ENCODE results near the gene PAK2.

Gene PAK2

GRCh38 chr3:196757876-196758739 lies 18.5 kb downstream of the PAK2 start:
- no peak overlapping the region for H3K27ac ChIP-seq
- no peak overlapping the region for H3K4me3 ChIP-seq (ENCODE audit: low read depth, low read length)
- H3K27me3 ChIP-seq (ENCODE audit: insufficient read depth, low read depth, severe bottlenecking) = no peaks in the 10 kb centered on the region
- DNase-seq = no peak
- no peaks in the 10 kb centered on the region for H3K9me3 ChIP-seq (ENCODE audit: severe bottlenecking)
- no peak for TF ChIP-seq CTCF (IDR thresholded peaks at IDR 0.05; ENCODE audit: low read depth, low read length)
- no peaks in the 10 kb centered on the region for H3K36me3 ChIP-seq

GRCh38 chr3:196763179-196763578 lies 23.5 kb downstream of the PAK2 start:
- Histone ChIP-seq H3K27me3 (ENCODE audit: insufficient read depth, low read depth, severe bottlenecking) (no peaks in the 10 kb centered on the region), H3K4me3 (ENCODE audit: low read depth, low read length) (no peak overlapping the region), H3K9me3 (ENCODE audit: severe bottlenecking) (no peaks in the 10 kb centered on the region), H3K36me3 (no peaks in the 10 kb centered on the region), H3K27ac (no peak overlapping the region)
- DNase-seq = no peak
- no peak for TF ChIP-seq CTCF (IDR thresholded peaks at IDR 0.05; ENCODE audit: low read depth, low read length)

GRCh38 chr3:196765454-196765853 lies 25.8 kb downstream of the PAK2 start:
- no peaks in the 10 kb centered on the region for H3K36me3 ChIP-seq
- no peak overlapping the region for H3K27ac ChIP-seq
- H3K27me3 ChIP-seq (ENCODE audit: insufficient read depth, low read depth, severe bottlenecking) = no peaks in the 10 kb centered on the region
- no peak for TF ChIP-seq CTCF (IDR thresholded peaks at IDR 0.05; ENCODE audit: low read depth, low read length)
- DNase-seq = no peak
- H3K4me3 ChIP-seq (ENCODE audit: low read depth, low read length) = no peak overlapping the region
- no peaks in the 10 kb centered on the region for H3K9me3 ChIP-seq (ENCODE audit: severe bottlenecking)

GRCh38 chr3:196771067-196771466 lies 31.4 kb downstream of the PAK2 start:
- Histone ChIP-seq H3K27me3 (ENCODE audit: insufficient read depth, low read depth, severe bottlenecking) (no peaks in the 10 kb centered on the region), H3K27ac (no peak overlapping the region), H3K9me3 (ENCODE audit: severe bottlenecking) (no peaks in the 10 kb centered on the region), H3K4me3 (ENCODE audit: low read depth, low read length) (no peak overlapping the region), H3K36me3 (no peaks in the 10 kb centered on the region)
- no peak for DNase-seq
- TF ChIP-seq CTCF (IDR thresholded peaks at IDR 0.05; ENCODE audit: low read depth, low read length) = no peak

- Histone ChIP-seq H3K9me3 (ENCODE audit: severe bottlenecking) (no peaks in the 10 kb centered on the region), H3K36me3 (no peaks in the 10 kb centered on the region), H3K4me3 (ENCODE audit: low read depth, low read length) (no peak overlapping the region), H3K27ac (no peak overlapping the region), H3K27me3 (ENCODE audit: insufficient read depth, low read depth, severe bottlenecking) (no peaks in the 10 kb centered on the region)
- no peak for TF ChIP-seq CTCF (IDR thresholded peaks at IDR 0.05; ENCODE audit: low read depth, low read length)
- peak; percentile 6 for DNase-seq
Observed at GRCh38 chr3:196772102-196772501, 32.4 kb downstream of the PAK2 start.

- Histone ChIP-seq H3K9me3 (ENCODE audit: severe bottlenecking) (no peaks in the 10 kb centered on the region), H3K27ac (no peak overlapping the region), H3K27me3 (ENCODE audit: insufficient read depth, low read depth, severe bottlenecking) (no peaks in the 10 kb centered on the region), H3K36me3 (no peaks in the 10 kb centered on the region), H3K4me3 (ENCODE audit: low read depth, low read length) (no peak overlapping the region)
- no peak for TF ChIP-seq CTCF (IDR thresholded peaks at IDR 0.05; ENCODE audit: low read depth, low read length)
- DNase-seq = no peak
Observed at GRCh38 chr3:196772897-196773296, 33.2 kb downstream of the PAK2 start.
